B cell (primary cell): ENCODE results near the gene SCN4B.

Experiments used
- CTCF ChIP-seq: fragments of 200-600 bp; IDR thresholded peaks from one replicate; pipeline ENCODE4 v1.8.0; 2022; ENCODE audit warnings: antibody characterized with exemption, mild to moderate bottlenecking
- EZH2 ChIP-seq: IDR thresholded peaks from 2 replicates; pipeline ENCODE4 v1.6.1; 2012; ENCODE audit warnings: borderline replicate concordance, low read depth, mild to moderate bottlenecking, moderate library complexity, low read length; ENCODE audit not compliant: insufficient read depth, poor library complexity, severe bottlenecking

- TF ChIP-seq CTCF = no peak
- no peak for TF ChIP-seq EZH2
Observed at GRCh38 chr11:118174006-118174567, 21.5 kb upstream of the SCN4B start.
